Superior temporal gyrus (tissue), 1 donor: ENCODE data around the gene P4HA1.
"Not testable (repeated sequence)": the region's sequence is repeated elsewhere in the genome, so short reads cannot be mapped to it uniquely, and the experiment has no call there.

Experiments
- DNase-seq: peaks from one replicate; pipeline ENCODE4 v3.0.0-alpha.2; 2016; ENCODE audit errors: extremely low spot score

P4HA1 gene

GRCh38 chr10:73043766-73044377 lies 52.8 kb downstream of the P4HA1 start:
- DNase-seq = no peak

GRCh38 chr10:73043319-73043718 lies 53.3 kb downstream of the P4HA1 start:
- no peak for DNase-seq

GRCh38 chr10:73042130-73042529 lies 54.5 kb downstream of the P4HA1 start:
- DNase-seq = no peak

- no peak for DNase-seq
Measured at GRCh38 chr10:73039635-73040034, 57.0 kb downstream of the P4HA1 start.

- not testable (repeated sequence) for DNase-seq
Measured at GRCh38 chr10:73036285-73036684, 60.4 kb downstream of the P4HA1 start.

- no peak for DNase-seq
Measured at GRCh38 chr10:73032536-73032935, 64.1 kb downstream of the P4HA1 start.

GRCh38 chr10:73026623-73027022 lies 70.0 kb downstream of the P4HA1 start:
- not testable (repeated sequence) for DNase-seq

- DNase-seq = not testable (repeated sequence)
Measured at GRCh38 chr10:73023455-73024070, 73.1 kb downstream of the P4HA1 start.

- DNase-seq = not testable (repeated sequence)
Measured at GRCh38 chr10:73022961-73023360, 73.7 kb downstream of the P4HA1 start.

- not testable (repeated sequence) for DNase-seq
Measured at GRCh38 chr10:73021538-73022164, 75.0 kb downstream of the P4HA1 start.

GRCh38 chr10:73021050-73021449 lies 75.6 kb downstream of the P4HA1 start:
- DNase-seq = no peak

GRCh38 chr10:73019100-73019499 lies 77.6 kb downstream of the P4HA1 start:
- DNase-seq = no peak

GRCh38 chr10:73018632-73019031 lies 78.0 kb downstream of the P4HA1 start:
- no peak for DNase-seq

- DNase-seq = no peak
Measured at GRCh38 chr10:73017955-73018480, 78.6 kb downstream of the P4HA1 start.

- no peak for DNase-seq
Measured at GRCh38 chr10:73015779-73016178, 80.9 kb downstream of the P4HA1 start.

- no peak for DNase-seq
Measured at GRCh38 chr10:73003822-73004221, 92.8 kb downstream of the P4HA1 start.

GRCh38 chr10:73000973-73001372 lies 95.7 kb downstream of the P4HA1 start:
- no peak for DNase-seq

- no peak for DNase-seq
Measured at GRCh38 chr10:72997099-72997498, 99.6 kb downstream of the P4HA1 start.

- DNase-seq = not testable (repeated sequence)
Measured at GRCh38 chr10:72995459-72995858, 101.2 kb downstream of the P4HA1 start.

- DNase-seq = not testable (repeated sequence)
Measured at GRCh38 chr10:72989771-72990170, 106.9 kb downstream of the P4HA1 start.

GRCh38 chr10:72984618-72985017 lies 112.0 kb downstream of the P4HA1 start:
- not testable (repeated sequence) for DNase-seq

- no peak for DNase-seq
Measured at GRCh38 chr10:72981882-72982529, 114.7 kb downstream of the P4HA1 start.
